SJCRH30 (cell line): ENCODE measurements around the gene ATP13A4. TPM values are rescaled to one million over a fixed set of nuclear protein-coding genes. Genes with fewer than 3 reads are reported as not detected.

Experiments
- DNase-seq, 2 experiments: peaks; one replicate each; pipeline ENCODE4 v3.0.0-alpha.2; 2015 to 2020
- H3K27ac ChIP-seq: fragments of 250-450 bp; sonication (Bioruptor Pico); 2 replicates; pipeline ENCODE4 v1.5.1; 2020; ENCODE audit warnings: mild to moderate bottlenecking, moderate library complexity
- H3K27me3 ChIP-seq: fragments of 250-450 bp; sonication (Bioruptor Pico); 2 replicates; pipeline ENCODE4 v1.5.1; 2020; ENCODE audit warnings: mild to moderate bottlenecking, moderate library complexity
- H3K36me3 ChIP-seq: fragments of 250-450 bp; sonication (Bioruptor Pico); 2 replicates; pipeline ENCODE4 v1.5.1; 2020; ENCODE audit warnings: mild to moderate bottlenecking, moderate library complexity
- H3K4me1 ChIP-seq: fragments of 250-450 bp; sonication (Bioruptor Pico); 2 replicates; pipeline ENCODE4 v1.5.1; 2020; ENCODE audit warnings: mild to moderate bottlenecking, moderate library complexity
- H3K4me3 ChIP-seq: fragments of 250-450 bp; sonication (Bioruptor Pico); 2 replicates; pipeline ENCODE4 v1.5.1; 2020; ENCODE audit warnings: mild to moderate bottlenecking, moderate library complexity
- H3K9me3 ChIP-seq: fragments of 250-450 bp; sonication (Bioruptor Pico); replicated peaks from 2 replicates; pipeline ENCODE4 v1.5.1; 2020; ENCODE audit warnings: mild to moderate bottlenecking, moderate library complexity
- total RNA-seq: library from RNA; depleted of rRNA; stranded (reverse); fragments of >200 nt; shearing (Covaris generic); gene quantifications from 2 replicates; pipeline ENCODE4 v1.2.3, GENCODE V29; 2014; rRNA removed

ATP13A4 gene
- 0.18 and 0.49 TPM in 2 replicates for total RNA-seq

GRCh38 chr3:193554811-193555210 lies at the start of gene ATP13A4:
Gene ATP13A4, minus strand, starts transcription at chr3:193554895. Its CDS starts 96 bp downstream, at chr3:193554799.
- Histone ChIP-seq H3K36me3 (no peaks in the 10 kb centered on the region), H3K27ac (no peak within 1 kb of the TSS), H3K9me3 (no peaks in the 10 kb centered on the region), H3K4me3 (no peak within 1 kb of the TSS), H3K4me1 (peaks cover 13% of the 10 kb centered on the region; the same call in 1 of the 2 replicates), H3K27me3 (no peaks in the 10 kb centered on the region)
- no peak for DNase-seq

DNA sequence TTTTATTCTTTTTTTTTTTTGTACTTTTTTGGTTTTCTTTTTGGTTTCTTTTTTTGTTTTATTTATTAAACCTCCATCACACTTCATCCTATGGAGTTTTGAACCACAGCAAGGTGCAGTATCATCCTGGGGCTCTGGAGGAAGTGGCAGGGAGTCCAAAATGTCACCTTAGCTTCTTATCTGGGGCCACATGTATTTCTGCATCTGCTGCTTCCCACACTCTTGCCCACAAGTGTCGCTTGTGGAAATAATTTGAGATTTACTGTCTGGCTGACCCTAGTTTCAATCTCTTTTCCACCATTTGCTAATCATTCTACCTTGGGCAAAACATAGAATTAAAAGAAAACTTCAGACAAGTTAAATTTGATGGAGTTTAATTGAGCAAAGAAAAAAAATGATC lies 44.7 kb upstream of the ATP13A4 start:
- DNase-seq, result no peak
- Histone ChIP-seq H3K27ac (no peak overlapping the region), H3K36me3 (peaks cover 30% of the 10 kb centered on the region), H3K9me3 (no peaks in the 10 kb centered on the region), H3K27me3 (no peaks in the 10 kb centered on the region), H3K4me1 (no peaks in the 10 kb centered on the region; the same call in 1 of the 2 replicates), H3K4me3 (no peak overlapping the region)

DNA sequence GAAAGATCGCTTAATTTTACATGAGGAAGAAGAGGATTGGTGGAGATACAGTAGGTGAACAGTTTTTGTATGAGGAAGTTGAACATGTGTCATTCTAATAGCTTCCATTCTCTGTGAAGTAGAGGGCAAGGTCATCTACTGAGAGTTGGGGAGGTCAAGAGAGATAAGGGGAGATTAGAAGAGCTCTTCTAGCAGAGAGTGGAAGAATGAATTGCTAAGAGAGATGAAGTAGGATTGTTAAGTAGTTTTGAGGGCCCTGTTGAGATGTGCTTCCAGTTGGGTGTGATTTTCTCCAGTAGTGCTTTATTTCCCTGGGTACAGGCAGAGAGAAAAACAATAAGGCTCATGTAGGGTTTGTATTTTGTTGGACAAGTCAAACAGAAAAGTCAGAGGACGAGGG lies 43.5 kb upstream of the ATP13A4 start:
- no peak for DNase-seq
- peaks cover 25% of the 10 kb centered on the region for H3K36me3 ChIP-seq
- H3K4me1 ChIP-seq, result no peaks in the 10 kb centered on the region; the same call in 1 of the 2 replicates
- no peaks in the 10 kb centered on the region for H3K9me3 ChIP-seq
- H3K27me3 ChIP-seq, result no peaks in the 10 kb centered on the region
- H3K4me3 ChIP-seq, result no peak overlapping the region
- H3K27ac ChIP-seq, result no peak overlapping the region

- Histone ChIP-seq H3K36me3 (peaks cover 22% of the 10 kb centered on the region), H3K4me3 (no peak overlapping the region)
Observed at GRCh38 chr3:193595939-193596487, 41.3 kb upstream of the ATP13A4 start.

GRCh38 chr3:193594946-193595689 lies 40.4 kb upstream of the ATP13A4 start:
- DNase-seq, result no peak
- Histone ChIP-seq H3K9me3 (no peaks in the 10 kb centered on the region), H3K4me3 (no peak overlapping the region), H3K27me3 (no peaks in the 10 kb centered on the region), H3K27ac (no peak overlapping the region), H3K36me3 (peaks cover 22% of the 10 kb centered on the region), H3K4me1 (no peaks in the 10 kb centered on the region; the same call in none of the 2 replicates)

More at GRCh38 chr3:193595939-193596487, 41.3 kb upstream of the ATP13A4 start:
- no peak for DNase-seq
- H3K4me1 ChIP-seq, result no peaks in the 10 kb centered on the region; the same call in 1 of the 2 replicates
- H3K27ac ChIP-seq, result no peak overlapping the region
- no peaks in the 10 kb centered on the region for H3K9me3 ChIP-seq
- H3K27me3 ChIP-seq, result no peaks in the 10 kb centered on the region

DNA sequence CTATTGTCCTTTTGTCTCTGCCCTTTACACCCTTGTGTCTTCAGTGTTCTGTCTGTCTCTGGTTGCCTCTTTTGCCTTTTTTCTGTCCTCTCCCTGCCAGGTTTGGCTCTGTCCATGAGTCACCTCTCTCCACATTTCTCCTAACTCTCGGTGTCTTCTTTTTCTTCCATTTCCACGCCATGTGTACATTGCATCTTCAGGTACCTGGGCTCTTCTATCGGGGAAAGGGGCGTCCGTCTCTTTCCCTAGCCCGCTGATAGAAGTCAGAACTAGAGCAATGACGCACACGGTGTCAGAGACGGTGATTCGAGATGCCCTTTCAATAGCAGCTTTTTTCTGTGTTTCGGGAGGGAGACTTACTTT lies 39.0 kb upstream of the ATP13A4 start:
- Histone ChIP-seq H3K27ac (peak overlapping the region; percentile 69), H3K9me3 (no peaks in the 10 kb centered on the region), H3K27me3 (no peaks in the 10 kb centered on the region), H3K36me3 (peaks cover 16% of the 10 kb centered on the region), H3K4me3 (peak overlapping the region; percentile 70), H3K4me1 (no peaks in the 10 kb centered on the region; the same call in none of the 2 replicates)
- peak; percentile 5 to 37 for DNase-seq

DNA sequence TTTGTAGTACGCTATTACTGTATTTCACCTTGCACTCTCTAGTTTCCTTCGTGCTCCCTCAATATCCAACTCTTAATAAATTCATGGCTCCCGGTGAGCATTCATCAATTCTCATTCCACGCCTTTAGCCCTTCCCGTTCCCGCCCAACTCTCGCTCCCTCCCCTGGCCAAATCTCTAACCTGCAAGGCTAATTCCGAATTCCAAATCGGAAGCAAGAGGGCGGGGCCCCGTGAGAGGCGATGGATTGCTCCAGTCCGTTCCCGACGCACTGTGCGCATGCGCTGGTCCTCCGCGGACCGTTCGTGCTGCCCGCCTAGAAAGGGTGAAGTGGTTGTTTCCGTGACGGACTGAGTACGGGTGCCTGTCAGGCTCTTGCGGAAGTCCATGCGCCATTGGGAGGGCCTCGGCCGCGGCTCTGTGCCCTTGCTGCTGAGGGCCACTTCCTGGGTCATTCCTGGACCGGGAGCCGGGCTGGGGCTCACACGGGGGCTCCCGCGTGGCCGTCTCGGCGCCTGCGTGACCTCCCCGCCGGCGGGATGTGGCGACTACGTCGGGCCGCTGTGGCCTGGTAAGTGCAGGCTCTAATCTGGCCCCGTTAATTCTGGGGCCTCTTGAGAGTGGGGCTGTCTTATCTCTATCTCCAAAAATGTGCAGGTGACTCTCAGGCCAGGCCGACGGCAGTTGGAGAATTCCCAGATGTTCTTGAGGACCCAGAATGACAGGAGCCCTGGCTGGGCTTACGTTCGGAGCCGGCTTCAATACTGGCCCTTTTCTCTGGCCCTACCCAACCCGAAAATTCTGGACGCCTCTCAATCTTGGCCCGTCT lies 38.4 kb upstream of the ATP13A4 start, which contains the start of gene OPA1:
Gene OPA1 (plus strand): TSS at position 368 of the 827 bp plus-strand sequence. CDS start 170 bp downstream, at position 538.
- Histone ChIP-seq H3K4me3 (peak within 1 kb of the TSS; percentile 70), H3K27me3 (no peaks in the 10 kb centered on the region), H3K27ac (peak within 1 kb of the TSS; percentile 69), H3K4me1 (no peaks in the 10 kb centered on the region; the same call in none of the 2 replicates), H3K9me3 (no peaks in the 10 kb centered on the region), H3K36me3 (peaks cover 11% of the 10 kb centered on the region)
- peak; percentile 99 for DNase-seq

DNA sequence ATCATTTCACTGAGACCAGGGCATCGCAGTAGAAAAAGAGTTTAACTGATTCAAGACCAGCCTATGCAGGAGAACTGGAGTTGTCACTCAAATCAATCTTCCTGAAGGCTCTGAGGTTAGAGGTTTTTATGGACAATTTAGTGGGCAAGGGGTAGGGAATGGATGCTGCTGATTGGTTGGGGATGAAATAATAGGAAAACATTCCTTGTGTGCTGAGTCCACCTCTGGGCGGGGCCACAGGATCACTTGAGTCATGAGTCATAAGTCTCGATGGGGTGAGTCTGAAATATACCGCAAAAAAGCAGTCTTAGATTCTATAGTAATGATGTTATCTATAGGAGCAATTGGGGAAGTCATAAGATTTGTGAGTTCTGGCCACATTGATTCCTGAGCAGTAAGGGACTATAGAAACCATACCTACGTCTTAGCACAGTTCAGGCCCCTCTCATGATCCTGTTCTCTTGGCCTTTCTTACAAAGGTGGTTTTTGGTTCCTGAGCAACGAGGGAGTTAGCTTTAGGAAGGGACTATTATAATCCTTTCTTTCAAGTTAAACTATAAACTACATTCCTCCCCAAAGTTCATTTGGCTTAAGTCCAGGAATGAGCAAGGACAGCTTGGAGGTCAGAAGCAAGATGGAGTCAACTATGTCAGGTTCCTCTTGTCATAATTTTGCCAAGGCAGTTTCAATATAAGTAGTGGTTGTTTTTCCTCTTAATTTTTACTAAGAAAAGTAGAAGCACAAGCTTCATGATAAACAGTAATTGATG lies 35.6 kb upstream of the ATP13A4 start:
- Histone ChIP-seq H3K9me3 (no peaks in the 10 kb centered on the region), H3K27me3 (no peaks in the 10 kb centered on the region), H3K27ac (no peak overlapping the region), H3K4me3 (no peak overlapping the region), H3K36me3 (no peaks in the 10 kb centered on the region), H3K4me1 (no peaks in the 10 kb centered on the region; the same call in none of the 2 replicates)
- peak; percentile 22 to 29 for DNase-seq

DNA sequence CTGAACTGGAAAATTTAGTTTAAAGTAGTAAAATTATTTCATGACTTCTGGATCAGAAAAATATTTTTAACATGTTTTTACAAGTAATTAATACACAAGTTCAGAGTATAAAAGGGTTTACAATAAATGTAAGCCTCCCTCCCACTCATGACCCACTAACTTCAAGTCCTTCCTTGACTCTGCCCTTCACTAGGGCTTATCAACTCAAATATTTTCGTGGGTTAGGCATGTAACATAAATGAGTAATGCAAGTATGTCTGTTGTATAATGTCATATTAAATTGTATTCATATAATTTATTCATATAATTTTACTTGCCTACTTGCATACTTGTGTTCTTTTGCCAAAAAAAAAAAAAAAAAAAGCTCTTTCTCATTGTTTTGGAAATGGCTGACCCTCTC lies 34.9 kb upstream of the ATP13A4 start:
- H3K27me3 ChIP-seq, result no peaks in the 10 kb centered on the region
- H3K9me3 ChIP-seq, result no peaks in the 10 kb centered on the region
- H3K27ac ChIP-seq, result no peak overlapping the region
- DNase-seq, result no peak
- H3K4me3 ChIP-seq, result no peak overlapping the region
- no peaks in the 10 kb centered on the region; the same call in 1 of the 2 replicates for H3K4me1 ChIP-seq
- H3K36me3 ChIP-seq, result no peaks in the 10 kb centered on the region

GRCh38 chr3:193589129-193589528 lies 34.4 kb upstream of the ATP13A4 start:
- no peaks in the 10 kb centered on the region for H3K36me3 ChIP-seq
- no peak overlapping the region for H3K4me3 ChIP-seq
- no peaks in the 10 kb centered on the region; the same call in 1 of the 2 replicates for H3K4me1 ChIP-seq
- DNase-seq, result no peak
- no peaks in the 10 kb centered on the region for H3K9me3 ChIP-seq
- H3K27me3 ChIP-seq, result no peaks in the 10 kb centered on the region
- no peak overlapping the region for H3K27ac ChIP-seq

GRCh38 chr3:193586526-193586925 lies 31.8 kb upstream of the ATP13A4 start:
- no peak overlapping the region for H3K4me3 ChIP-seq
- DNase-seq, result no peak

DNA sequence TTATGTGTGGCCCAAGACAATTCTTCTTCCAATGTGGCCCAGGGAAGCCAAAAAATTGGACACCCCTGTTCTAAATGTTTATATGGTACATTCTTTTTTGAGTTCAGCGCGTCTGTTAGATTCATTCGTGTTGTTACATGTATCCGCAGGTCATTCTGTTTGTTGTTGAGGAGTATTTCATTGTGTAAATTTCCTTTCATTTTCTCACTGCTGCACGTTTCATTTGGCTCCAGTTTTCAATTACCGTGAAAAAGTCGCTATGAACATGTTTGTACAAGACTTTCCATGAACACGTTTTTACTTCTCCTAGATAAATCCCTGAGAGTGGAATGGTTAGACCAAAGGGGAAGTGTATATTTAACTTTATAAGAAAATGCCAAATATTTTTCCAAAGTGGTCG lies 30.8 kb upstream of the ATP13A4 start:
- Histone ChIP-seq H3K9me3 (no peaks in the 10 kb centered on the region), H3K27ac (no peak overlapping the region), H3K4me3 (no peak overlapping the region), H3K27me3 (no peaks in the 10 kb centered on the region), H3K36me3 (no peaks in the 10 kb centered on the region), H3K4me1 (no peaks in the 10 kb centered on the region; the same call in 1 of the 2 replicates)
- no peak for DNase-seq

More at GRCh38 chr3:193586526-193586925, 31.8 kb upstream of the ATP13A4 start:
- H3K27me3 ChIP-seq, result no peaks in the 10 kb centered on the region
- no peaks in the 10 kb centered on the region for H3K36me3 ChIP-seq
- H3K9me3 ChIP-seq, result no peaks in the 10 kb centered on the region
- H3K27ac ChIP-seq, result no peak overlapping the region
- no peaks in the 10 kb centered on the region; the same call in 1 of the 2 replicates for H3K4me1 ChIP-seq

DNA sequence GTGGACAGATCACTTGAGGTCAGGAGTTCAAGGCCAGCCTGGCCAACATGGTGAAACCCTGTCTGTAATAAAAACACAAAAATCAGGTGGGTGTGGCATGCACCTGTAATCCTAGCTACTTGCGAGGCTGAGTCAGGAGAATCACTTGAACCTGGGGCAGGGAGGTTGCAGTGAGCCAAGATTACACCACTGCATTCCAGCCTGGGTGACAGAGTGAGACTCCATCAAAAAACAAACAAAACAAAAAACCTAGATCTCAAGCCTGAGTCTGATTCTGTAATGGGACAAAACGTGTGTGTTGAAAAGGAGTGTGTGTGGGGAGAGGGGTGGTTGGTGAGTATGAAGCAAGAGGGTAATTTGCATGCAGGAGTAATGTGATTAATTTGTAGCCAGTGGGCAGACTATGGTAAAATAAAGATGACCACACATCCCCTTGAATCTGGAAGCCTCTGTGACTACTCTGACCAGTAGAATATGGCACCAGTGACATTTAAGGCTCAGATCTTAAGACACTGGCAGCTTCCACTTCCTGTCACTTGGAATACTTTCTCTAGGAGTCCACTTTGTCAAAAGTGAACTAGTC lies 19.9 kb upstream of the ATP13A4 start:
- no peak overlapping the region for H3K4me3 ChIP-seq
- no peaks in the 10 kb centered on the region for H3K36me3 ChIP-seq
- H3K9me3 ChIP-seq, result no peaks in the 10 kb centered on the region
- no peaks in the 10 kb centered on the region for H3K27me3 ChIP-seq
- H3K27ac ChIP-seq, result no peak overlapping the region
- H3K4me1 ChIP-seq, result peaks cover 5% of the 10 kb centered on the region; the same call in 1 of the 2 replicates
- DNase-seq, result no peak
